HEK293T (cell line): Measurements from ENCODE around the gene RFXAP.

ENCODE experiments used
- CTCF ChIA-PET: fragments of 350-600 bp; formaldehyde crosslinking; extraction: SDS; loops from one replicate; lab custom pipeline; 2021; ENCODE audit warnings: antibody characterized with exemption, inconsistent platforms; lab: Yijun Ruan, JAX
- POLR2A ChIA-PET: fragments of 350-600 bp; formaldehyde crosslinking; extraction: SDS; loops from one replicate; lab custom pipeline; 2020; ENCODE audit warnings: antibody characterized with exemption, inconsistent platforms; lab: Yijun Ruan, JAX
- DNase-seq: peaks from one replicate; pipeline ENCODE4 v3.0.0; 2012; ENCODE audit warnings: mixed read lengths; ENCODE audit errors: extremely low spot score
- ARNT ChIP-seq: fragments of 450-650 bp; IDR thresholded peaks from 2 replicates; pipeline ENCODE4 v1.6.1; 2017; ENCODE audit warnings: mild to moderate bottlenecking
- BHLHE40 ChIP-seq: fragments of 450-650 bp; IDR thresholded peaks from 2 replicates; pipeline ENCODE4 v1.6.1; 2016; ENCODE audit warnings: mild to moderate bottlenecking, moderate library complexity, borderline replicate concordance
- CTBP1 ChIP-seq: fragments of 450-650 bp; IDR thresholded peaks from 2 replicates; pipeline ENCODE4 v1.6.1; 2016; ENCODE audit warnings: borderline replicate concordance
- ELF4 ChIP-seq: fragments of 450-650 bp; IDR thresholded peaks from 2 replicates; pipeline ENCODE4 v1.6.1; 2017; ENCODE audit warnings: antibody characterized with exemption
- FOXA1 ChIP-seq: fragments of 450-650 bp; IDR thresholded peaks from 2 replicates; pipeline ENCODE4 v1.6.1; 2016; ENCODE audit warnings: mild to moderate bottlenecking
- FOXK2 ChIP-seq: fragments of 450-650 bp; IDR thresholded peaks from 2 replicates; pipeline ENCODE4 v1.6.1; 2016; ENCODE audit warnings: mild to moderate bottlenecking
- FOXM1 ChIP-seq: fragments of 450-650 bp; IDR thresholded peaks from 2 replicates; pipeline ENCODE4 v1.6.1; 2017; ENCODE audit warnings: mild to moderate bottlenecking, borderline replicate concordance
- HDGF ChIP-seq: fragments of 450-650 bp; IDR thresholded peaks from 2 replicates; pipeline ENCODE4 v1.6.1; 2017; ENCODE audit warnings: antibody characterized with exemption, borderline replicate concordance
- L3MBTL2 ChIP-seq: fragments of 450-650 bp; conservative IDR thresholded peaks from 2 replicates; pipeline ENCODE4 v1.6.1; 2016; ENCODE audit warnings: mild to moderate bottlenecking
- LEF1 ChIP-seq: fragments of 450-650 bp; IDR thresholded peaks from 2 replicates; pipeline ENCODE4 v1.6.1; 2017; ENCODE audit warnings: mild to moderate bottlenecking, borderline replicate concordance
- NFRKB ChIP-seq: fragments of 450-650 bp; IDR thresholded peaks from 2 replicates; pipeline ENCODE4 v1.6.1; 2016; ENCODE audit warnings: mild to moderate bottlenecking, moderate library complexity
- SP1 ChIP-seq: fragments of 450-650 bp; IDR thresholded peaks from 2 replicates; pipeline ENCODE4 v1.6.1; 2017
- SUZ12 ChIP-seq: fragments of 450-650 bp; IDR thresholded peaks from 2 replicates; pipeline ENCODE4 v1.6.1; 2016; ENCODE audit warnings: mild to moderate bottlenecking
- TARDBP ChIP-seq: fragments of 450-650 bp; IDR thresholded peaks from 2 replicates; pipeline ENCODE4 v1.6.1; 2016
- ZNF384 ChIP-seq: fragments of 450-650 bp; IDR thresholded peaks from 2 replicates; pipeline ENCODE4 v1.6.1; 2016
- TF ChIP-seq, protein P1 (sequence below): fragments of 450-650 bp; IDR thresholded peaks from 2 replicates; pipeline ENCODE4 v1.6.1; 2016

Gene RFXAP

DNA sequence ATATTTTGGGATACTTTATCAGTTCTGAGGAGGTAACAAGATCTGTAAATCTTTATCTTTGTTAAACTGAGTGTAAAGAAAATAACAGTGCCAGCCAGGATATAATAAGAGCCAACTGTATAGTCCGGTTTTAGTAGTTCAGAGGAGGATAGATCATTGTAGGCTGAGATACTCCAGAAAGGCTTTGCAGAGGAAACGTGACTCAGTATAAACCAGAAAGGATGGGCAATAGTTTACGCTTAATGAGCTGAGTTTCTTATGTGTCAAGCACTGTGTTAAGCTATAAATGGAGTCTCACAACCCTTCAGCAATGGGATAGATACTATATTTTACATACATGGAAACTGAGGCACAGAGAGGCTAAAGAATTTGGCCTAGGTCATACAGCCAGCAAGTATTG lies 3.8 kb downstream of the RFXAP start:
- POLR2A ChIA-PET: no interaction called here
- no peak for DNase-seq

DNA sequence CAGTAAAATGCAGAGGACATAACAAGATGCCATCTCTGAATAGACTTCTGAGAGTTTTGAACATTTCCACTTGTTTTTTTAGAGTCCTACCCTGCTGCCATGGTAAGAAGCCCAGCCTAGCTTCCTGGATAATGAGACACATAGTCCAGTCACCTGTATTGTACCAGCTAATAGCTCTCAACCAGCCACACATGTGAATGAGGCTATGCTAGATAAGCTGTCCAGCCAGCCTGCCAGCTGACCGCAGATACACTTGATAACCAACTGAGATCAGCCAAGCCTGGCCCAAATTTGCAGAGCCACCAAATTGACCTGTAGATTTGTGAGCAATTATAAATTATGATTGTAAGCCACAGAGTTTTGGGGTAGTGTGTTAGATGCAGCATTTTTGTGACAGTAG lies 10.7 kb downstream of the RFXAP start:
- POLR2A ChIA-PET: no interaction called here
- DNase-seq: no peak
- CTCF ChIA-PET: interaction anchor here (0.6 to 1.1 kb wide), 2 partner anchors 29 to 999 kb away, joined by 3 to 4 read pairs; no protein-coding TSS in a partner anchor
- TF ChIP-seq SUZ12 (no peak), NFRKB (no peak), ELF4 (no peak), SP1 (no peak), L3MBTL2 (no peak), HDGF (no peak), LEF1 (no peak), BHLHE40 (no peak), TARDBP (no peak), CTBP1 (no peak), ZNF384 (no peak)

More for the DNA sequence above, 3.8 kb downstream of the RFXAP start:
- CTCF ChIA-PET: no interaction called here
- TF ChIP-seq ELF4 (no peak), FOXK2 (no peak)

DNA sequence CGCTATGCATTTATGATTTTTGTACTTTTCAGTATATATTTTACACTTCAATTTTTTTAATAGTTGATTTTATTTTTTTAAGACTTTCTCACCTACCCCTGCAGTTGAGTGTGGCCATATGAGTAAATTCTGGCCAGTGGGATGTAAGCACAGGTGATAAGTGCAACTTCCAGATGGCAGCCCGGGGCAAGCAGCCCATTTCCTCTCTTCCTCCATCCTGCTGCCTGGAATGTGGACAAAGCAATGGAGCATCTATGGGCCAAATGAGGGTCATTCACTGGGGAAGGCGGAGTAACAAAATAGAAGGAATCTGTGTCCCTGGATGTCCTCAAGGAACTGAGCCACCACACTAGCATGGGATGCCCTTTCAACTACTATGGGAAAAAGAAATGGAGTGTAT lies 12.3 kb downstream of the RFXAP start:
- ChIA-PET CTCF (no interaction called here), POLR2A (no interaction called here)
- TF ChIP-seq FOXA1 (no peak), NFRKB (no peak), SUZ12 (no peak), SP1 (no peak), LEF1 (no peak), FOXM1 (no peak), L3MBTL2 (no peak), TARDBP (no peak), ELF4 (no peak), FOXK2 (no peak), CTBP1 (no peak), HDGF (no peak), BHLHE40 (no peak)
- DNase-seq: no peak

DNA sequence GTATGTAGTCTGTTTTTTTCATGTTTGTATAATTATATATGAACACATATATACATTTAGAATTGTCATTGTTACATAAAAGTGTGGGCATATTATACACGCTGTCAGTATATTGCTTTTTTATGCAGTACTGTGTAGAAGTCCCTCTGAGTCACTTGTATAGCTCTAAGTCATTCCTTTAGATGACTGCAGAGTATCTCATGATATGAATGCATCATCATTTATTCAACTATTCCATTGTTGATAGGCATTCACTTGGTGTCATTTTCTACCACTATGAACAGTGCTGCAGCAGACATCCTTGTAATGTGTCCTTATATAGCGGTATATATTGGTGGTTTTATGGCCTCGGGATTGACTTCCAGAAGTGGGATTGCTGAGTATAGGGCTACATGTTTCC lies 15.3 kb downstream of the RFXAP start:
- TF ChIP-seq BHLHE40: no peak
- no peak for TF ChIP-seq FOXM1
- TF ChIP-seq, protein P1, sequence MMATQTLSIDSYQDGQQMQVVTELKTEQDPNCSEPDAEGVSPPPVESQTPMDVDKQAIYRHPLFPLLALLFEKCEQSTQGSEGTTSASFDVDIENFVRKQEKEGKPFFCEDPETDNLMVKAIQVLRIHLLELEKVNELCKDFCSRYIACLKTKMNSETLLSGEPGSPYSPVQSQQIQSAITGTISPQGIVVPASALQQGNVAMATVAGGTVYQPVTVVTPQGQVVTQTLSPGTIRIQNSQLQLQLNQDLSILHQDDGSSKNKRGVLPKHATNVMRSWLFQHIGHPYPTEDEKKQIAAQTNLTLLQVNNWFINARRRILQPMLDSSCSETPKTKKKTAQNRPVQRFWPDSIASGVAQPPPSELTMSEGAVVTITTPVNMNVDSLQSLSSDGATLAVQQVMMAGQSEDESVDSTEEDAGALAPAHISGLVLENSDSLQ: no peak
- TF ChIP-seq SP1: no peak
- no peak for TF ChIP-seq ARNT
- no peak for TF ChIP-seq LEF1
- no peak for TF ChIP-seq FOXA1
- TF ChIP-seq NFRKB: no peak
- no peak for TF ChIP-seq TARDBP
- no peak for TF ChIP-seq HDGF
- TF ChIP-seq CTBP1: no peak
- TF ChIP-seq L3MBTL2: no peak
- TF ChIP-seq FOXK2: no peak
- TF ChIP-seq SUZ12: no peak
- TF ChIP-seq ZNF384: no peak
- TF ChIP-seq ELF4: no peak
- CTCF ChIA-PET: no interaction called here
- POLR2A ChIA-PET: no interaction called here
- DNase-seq: no peak

DNA sequence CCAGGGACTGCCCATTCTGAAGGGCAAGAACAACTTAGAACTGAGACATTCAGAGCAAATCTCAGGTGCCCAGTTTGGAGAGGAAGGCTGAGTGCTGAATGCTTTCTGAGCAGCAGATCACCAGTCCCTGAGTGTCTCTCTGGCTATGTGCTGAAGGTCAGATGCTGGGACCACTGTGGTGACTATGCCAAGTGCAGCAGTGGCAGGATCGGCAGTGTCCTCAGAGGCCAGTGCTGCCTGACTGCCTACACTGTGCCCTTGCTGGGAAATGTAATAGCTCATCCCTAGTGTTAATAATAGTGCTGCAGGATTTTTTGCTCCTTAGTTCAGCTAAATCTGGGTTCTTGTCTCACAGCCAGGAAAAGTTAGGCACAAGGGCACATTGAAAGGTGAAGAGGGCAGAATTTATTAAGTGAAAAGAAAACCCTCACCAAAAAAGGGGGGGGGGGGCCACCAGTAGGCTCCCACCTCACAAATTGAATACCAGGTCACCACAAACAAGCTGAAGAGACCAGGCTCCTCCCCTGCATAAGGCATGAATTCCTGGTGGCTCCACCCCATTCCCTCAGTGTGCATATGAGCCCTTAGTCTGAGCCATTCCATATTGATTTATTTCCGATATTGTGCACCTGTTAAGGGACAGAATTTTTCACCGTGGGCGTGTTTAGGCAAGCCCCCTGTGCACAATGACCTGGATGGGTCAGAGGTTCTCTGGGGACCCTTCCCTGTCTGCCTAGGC lies 18.5 kb downstream of the RFXAP start:
- no peak for DNase-seq
- CTCF ChIA-PET: no interaction called here
- POLR2A ChIA-PET: no interaction called here
- TF ChIP-seq SUZ12 (no peak), HDGF (no peak), ZNF384 (no peak), ARNT (no peak), FOXA1 (no peak), ELF4 (no peak), SP1 (no peak), L3MBTL2 (no peak)
- TF ChIP-seq, protein P1: no peak

DNA sequence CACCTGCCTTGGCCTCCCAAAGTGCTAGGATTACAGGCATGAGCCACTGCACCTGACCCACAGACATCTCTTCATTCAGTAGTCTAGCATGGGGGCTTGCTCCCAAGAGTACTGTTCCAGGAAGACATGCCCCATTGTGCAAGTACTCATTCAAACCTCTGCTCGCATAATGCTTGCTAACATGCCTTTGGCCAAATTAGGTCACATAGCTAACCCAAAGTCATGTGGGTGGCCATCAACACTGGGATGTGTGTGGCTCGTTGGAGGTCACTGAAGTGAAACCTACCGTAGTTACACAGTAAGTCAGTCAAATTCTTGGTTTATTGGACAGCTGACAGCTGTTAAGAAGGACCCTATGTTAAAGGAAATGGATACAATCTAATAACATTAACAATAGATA lies 20.3 kb downstream of the RFXAP start:
- ChIA-PET CTCF (no interaction called here), POLR2A (no interaction called here)
- TF ChIP-seq ELF4 (no peak), NFRKB (no peak), CTBP1 (no peak), SP1 (no peak), BHLHE40 (no peak), L3MBTL2 (no peak), SUZ12 (no peak), FOXM1 (no peak)
- DNase-seq: no peak

DNA sequence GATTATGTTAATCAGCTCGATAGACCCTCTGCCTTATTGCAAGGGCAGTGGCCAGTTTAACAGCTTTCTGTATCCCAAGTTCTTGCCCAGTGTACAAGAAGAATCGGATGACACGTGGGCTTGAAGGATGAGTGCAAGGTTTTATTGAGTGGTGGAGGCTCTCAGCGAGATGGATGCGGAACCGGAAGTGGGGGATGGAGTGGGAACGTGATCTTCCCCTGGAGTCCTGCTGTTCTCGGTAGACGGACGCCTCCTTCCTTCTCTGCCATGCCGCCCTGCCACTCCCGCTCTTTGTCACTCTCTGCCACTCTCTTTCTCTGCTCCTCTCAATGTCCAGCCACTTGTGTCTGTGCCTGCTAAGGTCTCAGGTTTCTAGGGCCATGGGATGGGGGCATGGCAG lies 21.0 kb downstream of the RFXAP start:
- TF ChIP-seq L3MBTL2: no peak
- no peak for TF ChIP-seq CTBP1
- no peak for TF ChIP-seq LEF1
- TF ChIP-seq HDGF: no peak
- no peak for TF ChIP-seq BHLHE40
- TF ChIP-seq FOXA1: no peak
- no peak for TF ChIP-seq ELF4
- no peak for TF ChIP-seq SUZ12
- CTCF ChIA-PET: no interaction called here
- DNase-seq: no peak
- POLR2A ChIA-PET: no interaction called here
